ENCODE results near the gene RFTN1. TPM values are rescaled to one million over a fixed set of nuclear protein-coding genes. Genes with fewer than 3 reads are reported as not detected.

RFTN1 gene
- total RNA-seq, 1 experiment from 2014 or later: 4.5 TPM

DNA sequence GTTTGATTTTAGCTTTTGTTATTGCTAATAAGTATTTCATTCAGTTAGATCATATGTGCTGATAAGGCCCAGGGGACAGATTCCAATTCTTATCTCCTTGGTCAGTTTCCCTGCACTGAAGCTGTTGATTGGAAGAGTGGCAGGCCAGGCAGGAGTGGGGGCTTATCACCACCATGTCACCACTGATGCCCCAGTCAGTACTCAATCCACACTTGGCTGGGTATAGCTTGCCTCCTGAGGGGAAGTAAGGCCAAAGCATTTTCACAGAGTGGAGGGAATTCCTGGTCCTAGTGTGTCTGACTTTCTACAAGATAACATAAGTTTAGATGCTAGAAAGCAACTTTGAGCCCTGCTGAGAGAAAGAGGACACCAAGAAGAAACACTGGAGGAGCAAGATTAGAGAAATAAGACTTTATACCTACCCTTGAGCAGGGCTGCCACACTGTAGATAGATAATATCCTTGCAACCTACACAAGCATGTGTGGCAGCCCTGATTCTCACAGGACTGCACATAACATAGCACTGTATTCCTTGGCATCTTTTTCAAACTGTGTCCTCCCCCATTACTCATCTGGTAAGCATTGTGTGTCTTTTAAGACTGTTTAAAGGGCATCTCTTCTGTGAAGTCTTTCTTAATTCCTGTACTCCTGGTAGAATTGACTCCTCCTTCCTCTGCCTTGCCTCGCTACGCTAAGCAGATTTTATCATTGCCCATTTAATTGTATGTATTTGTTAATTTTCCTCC is 224.2 kb downstream of the RFTN1 start:
- POLR2A ChIA-PET: no interaction called here
- TF ChIP-seq, protein P1, sequence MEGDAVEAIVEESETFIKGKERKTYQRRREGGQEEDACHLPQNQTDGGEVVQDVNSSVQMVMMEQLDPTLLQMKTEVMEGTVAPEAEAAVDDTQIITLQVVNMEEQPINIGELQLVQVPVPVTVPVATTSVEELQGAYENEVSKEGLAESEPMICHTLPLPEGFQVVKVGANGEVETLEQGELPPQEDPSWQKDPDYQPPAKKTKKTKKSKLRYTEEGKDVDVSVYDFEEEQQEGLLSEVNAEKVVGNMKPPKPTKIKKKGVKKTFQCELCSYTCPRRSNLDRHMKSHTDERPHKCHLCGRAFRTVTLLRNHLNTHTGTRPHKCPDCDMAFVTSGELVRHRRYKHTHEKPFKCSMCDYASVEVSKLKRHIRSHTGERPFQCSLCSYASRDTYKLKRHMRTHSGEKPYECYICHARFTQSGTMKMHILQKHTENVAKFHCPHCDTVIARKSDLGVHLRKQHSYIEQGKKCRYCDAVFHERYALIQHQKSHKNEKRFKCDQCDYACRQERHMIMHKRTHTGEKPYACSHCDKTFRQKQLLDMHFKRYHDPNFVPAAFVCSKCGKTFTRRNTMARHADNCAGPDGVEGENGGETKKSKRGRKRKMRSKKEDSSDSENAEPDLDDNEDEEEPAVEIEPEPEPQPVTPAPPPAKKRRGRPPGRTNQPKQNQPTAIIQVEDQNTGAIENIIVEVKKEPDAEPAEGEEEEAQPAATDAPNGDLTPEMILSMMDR (IDR thresholded peaks at IDR 0.05; ENCODE audit: unreplicated experiment): no peak
- H3K27me3 Mint-ChIP-seq (ENCODE audit: insufficient read depth, unreplicated experiment): no peaks in the 10 kb centered on the region

DNA sequence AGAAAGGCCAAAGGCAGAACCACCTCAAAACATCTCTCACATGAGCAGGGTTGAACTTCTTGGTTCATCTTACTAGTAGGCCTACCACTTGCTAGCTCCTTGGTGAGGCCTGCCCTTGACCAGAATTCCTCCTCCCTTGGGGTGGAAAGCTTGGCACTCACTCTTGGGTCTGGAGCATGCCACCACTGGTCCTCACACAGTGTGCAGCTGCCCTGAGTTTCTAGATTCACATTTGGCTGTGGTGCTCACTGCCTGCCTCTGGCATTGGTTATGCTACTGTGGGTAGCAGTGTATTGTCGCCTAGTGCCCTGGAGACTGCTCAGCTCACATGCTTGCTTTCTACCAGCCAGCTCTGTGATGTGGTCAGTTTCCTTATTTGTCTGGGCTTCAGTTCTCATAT is 224.8 kb downstream of the RFTN1 start:
- peaks cover 34% of the 10 kb centered on the region for H3K36me3 Mint-ChIP-seq (ENCODE audit: insufficient read depth, unreplicated experiment)
- H3K4me1 Mint-ChIP-seq (ENCODE audit: insufficient read depth, unreplicated experiment): no peaks in the 10 kb centered on the region
- intact Hi-C loops (cut with micrococcal nuclease): no loop called here
- H3K27me3 Mint-ChIP-seq (ENCODE audit: insufficient read depth, unreplicated experiment): no peaks in the 10 kb centered on the region
- H3K9me3 Mint-ChIP-seq (ENCODE audit: unreplicated experiment): no peaks in the 10 kb centered on the region
- POLR2A ChIA-PET: no interaction called here
- H3K27ac Mint-ChIP-seq (ENCODE audit: low read depth, unreplicated experiment): no peak overlapping the region
- H3K4me3 Mint-ChIP-seq (ENCODE audit: unreplicated experiment): no peak overlapping the region
- CTCF ChIA-PET: interaction anchor here (0.6 to 5.7 kb wide), 14 partner anchors 10 to 1127 kb away, joined by 3 to 111 read pairs (median 4); no protein-coding TSS in a partner anchor
- BruUV-seq (replicated peaks): no TSS peak
- TF ChIP-seq, protein P1 (IDR thresholded peaks at IDR 0.05; ENCODE audit: unreplicated experiment): no peak
- DNase-seq (ENCODE audit: unreplicated experiment): no peak

More for the DNA sequence above, 224.2 kb downstream of the RFTN1 start:
- intact Hi-C loops (cut with micrococcal nuclease): no loop called here
- CTCF ChIA-PET: interaction anchor here (0.6 to 5.7 kb wide), 17 partner anchors 11 to 1127 kb away, joined by 3 to 111 read pairs (median 4); no protein-coding TSS in a partner anchor
- no peak overlapping the region for H3K27ac Mint-ChIP-seq (ENCODE audit: low read depth, unreplicated experiment)
- no TSS peak for BruUV-seq (replicated peaks)
- no peak for DNase-seq (ENCODE audit: unreplicated experiment)
- peaks cover 37% of the 10 kb centered on the region for H3K36me3 Mint-ChIP-seq (ENCODE audit: insufficient read depth, unreplicated experiment)
- no peaks in the 10 kb centered on the region for H3K4me1 Mint-ChIP-seq (ENCODE audit: insufficient read depth, unreplicated experiment)
- H3K4me3 Mint-ChIP-seq (ENCODE audit: unreplicated experiment): no peak overlapping the region
- H3K9me3 Mint-ChIP-seq (ENCODE audit: unreplicated experiment): no peaks in the 10 kb centered on the region

DNA sequence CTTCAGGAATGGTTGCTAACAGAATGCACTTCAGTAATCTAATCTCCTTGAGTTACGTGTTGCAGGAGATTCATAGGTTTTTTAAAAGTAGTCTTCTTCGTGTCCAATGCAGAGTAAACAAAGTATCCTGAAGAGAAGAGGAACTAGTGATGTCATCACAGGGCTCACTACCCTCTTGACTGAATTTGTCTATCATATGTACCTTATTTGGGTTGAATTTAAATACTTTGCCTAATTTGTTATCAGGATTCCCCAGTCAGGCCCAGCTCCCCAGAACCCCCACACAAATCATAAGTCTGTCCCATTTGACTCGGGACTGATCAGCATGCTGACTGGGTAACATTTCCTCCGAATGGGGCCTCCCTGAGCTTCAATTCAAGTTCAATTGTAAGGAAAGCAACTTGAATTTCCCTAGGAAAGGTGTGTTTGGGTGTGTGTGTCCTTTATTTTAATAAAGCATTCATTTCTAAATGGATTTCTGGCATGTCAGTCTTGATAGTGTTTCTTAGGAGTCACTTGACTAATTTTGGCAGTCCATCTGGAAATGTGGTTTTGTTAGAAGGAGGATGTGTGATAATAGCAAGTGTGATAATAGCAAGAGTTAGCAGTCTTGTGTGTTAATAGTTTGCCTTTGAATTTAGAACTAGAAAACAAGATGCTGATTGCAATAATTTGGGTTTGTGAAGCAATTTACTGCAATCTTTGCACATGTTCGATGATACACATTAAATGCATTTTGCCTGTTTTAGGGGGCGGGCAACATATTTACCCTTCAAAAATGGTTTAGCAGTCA is 226.6 kb downstream of the RFTN1 start:
- intact Hi-C loops (cut with micrococcal nuclease): no loop called here
- H3K27ac Mint-ChIP-seq (ENCODE audit: low read depth, unreplicated experiment): no peak overlapping the region
- BruUV-seq (replicated peaks): no TSS peak
- ChIA-PET POLR2A (interaction anchor here (0.6 kb wide), 1 partner anchor 17 kb away, joined by 3 read pairs; no protein-coding TSS in a partner anchor), CTCF (interaction anchor here (0.6 to 2.9 kb wide), 3 partner anchors 18 to 671 kb away, joined by 3 to 19 read pairs (median 4); no protein-coding TSS in a partner anchor)
- no peaks in the 10 kb centered on the region for H3K9me3 Mint-ChIP-seq (ENCODE audit: unreplicated experiment)
- TF ChIP-seq, protein P1 (IDR thresholded peaks at IDR 0.05; ENCODE audit: unreplicated experiment): no peak
- peaks cover 37% of the 10 kb centered on the region for H3K36me3 Mint-ChIP-seq (ENCODE audit: insufficient read depth, unreplicated experiment)
- no peak for DNase-seq (ENCODE audit: unreplicated experiment)
- H3K4me3 Mint-ChIP-seq (ENCODE audit: unreplicated experiment): no peak overlapping the region
- H3K27me3 Mint-ChIP-seq (ENCODE audit: insufficient read depth, unreplicated experiment): no peaks in the 10 kb centered on the region
- H3K4me1 Mint-ChIP-seq (ENCODE audit: insufficient read depth, unreplicated experiment): no peaks in the 10 kb centered on the region

DNA sequence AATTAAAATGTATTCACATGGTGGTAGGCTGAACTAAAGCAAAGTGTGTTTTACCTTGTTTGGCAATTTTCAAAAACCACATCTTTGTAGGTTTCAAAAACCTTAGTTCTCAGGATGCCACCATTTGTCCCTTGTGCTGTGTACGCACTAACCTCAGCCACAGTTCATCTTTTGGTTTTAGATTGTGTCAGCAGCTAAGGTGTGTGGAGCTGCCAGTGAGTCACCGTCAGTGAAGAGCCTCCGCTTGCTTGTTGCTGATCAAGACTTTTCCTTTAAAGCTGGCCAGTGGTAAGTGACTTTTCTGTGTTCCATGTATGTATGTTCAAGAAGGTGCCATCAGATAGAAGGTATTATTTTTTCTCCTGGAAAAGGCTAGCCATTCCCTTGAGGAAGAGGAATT is 227.3 kb downstream of the RFTN1 start:
- BruUV-seq (replicated peaks): no TSS peak
- no peak overlapping the region for H3K27ac Mint-ChIP-seq (ENCODE audit: low read depth, unreplicated experiment)

More for the DNA sequence above, 227.3 kb downstream of the RFTN1 start:
- TF ChIP-seq, protein P1 (IDR thresholded peaks at IDR 0.05; ENCODE audit: unreplicated experiment): no peak
- H3K4me3 Mint-ChIP-seq (ENCODE audit: unreplicated experiment): no peak overlapping the region
- H3K4me1 Mint-ChIP-seq (ENCODE audit: insufficient read depth, unreplicated experiment): no peaks in the 10 kb centered on the region
- intact Hi-C loops (cut with micrococcal nuclease): no loop called here
- H3K27me3 Mint-ChIP-seq (ENCODE audit: insufficient read depth, unreplicated experiment): no peaks in the 10 kb centered on the region
- H3K36me3 Mint-ChIP-seq (ENCODE audit: insufficient read depth, unreplicated experiment): peaks cover 44% of the 10 kb centered on the region
- CTCF ChIA-PET: interaction anchor here (1.2 to 2.9 kb wide), 2 partner anchors 17 to 264 kb away, joined by 4 to 19 read pairs; no protein-coding TSS in a partner anchor
- POLR2A ChIA-PET: no interaction called here
- DNase-seq (ENCODE audit: unreplicated experiment): no peak
- H3K9me3 Mint-ChIP-seq (ENCODE audit: unreplicated experiment): no peaks in the 10 kb centered on the region
